LNCaP clone FGC (cell line): ENCODE measurements around the gene ME3.

ENCODE experiments used
- DNase-seq: peaks from one replicate; pipeline ENCODE4 v3.0.0-alpha.2; 2011; ENCODE audit warnings: low read depth
- H3K4me3 ChIP-seq: 2 replicates; pipeline ENCODE4 v1.5.1; 2011; ENCODE audit warnings: mild to moderate bottlenecking, low read depth, low read length, control low read depth
- CTCF ChIP-seq: IDR thresholded peaks from 2 replicates; pipeline ENCODE4 v1.5.1; 2012; ENCODE audit warnings: mild to moderate bottlenecking; ENCODE audit not compliant: control insufficient read depth, insufficient read depth; ENCODE audit errors: extremely low read depth

The ME3 gene

GRCh38 chr11:86617502-86617901, 54.9 kb downstream of the ME3 start:
- no peak for DNase-seq
- TF ChIP-seq CTCF: no peak
- H3K4me3 ChIP-seq: no peak overlapping the region

- TF ChIP-seq CTCF: no peak
- no peak for DNase-seq
- H3K4me3 ChIP-seq: no peak overlapping the region
Observed at GRCh38 chr11:86615487-86615886, 56.9 kb downstream of the ME3 start.

GRCh38 chr11:86610559-86611341, 61.7 kb downstream of the ME3 start:
- no peak for DNase-seq
- TF ChIP-seq CTCF: no peak
- H3K4me3 ChIP-seq: no peak overlapping the region

- TF ChIP-seq CTCF: peak; percentile 89
- no peak overlapping the region for H3K4me3 ChIP-seq
- peak; percentile 59 for DNase-seq
Observed at GRCh38 chr11:86608251-86608799, 64.1 kb downstream of the ME3 start.

GRCh38 chr11:86606836-86607481, 65.5 kb downstream of the ME3 start:
- TF ChIP-seq CTCF: no peak
- no peak for DNase-seq
- H3K4me3 ChIP-seq: no peak overlapping the region

GRCh38 chr11:86606270-86606835, 66.1 kb downstream of the ME3 start:
- no peak overlapping the region for H3K4me3 ChIP-seq
- DNase-seq: no peak
- TF ChIP-seq CTCF: no peak
